Prostate gland (tissue), 2 donors: ENCODE results near the gene PINLYP. TPM values are rescaled to one million over a fixed set of nuclear protein-coding genes. Genes with fewer than 3 reads are reported as not detected.

ENCODE experiments used
- DNase-seq: peaks from one replicate; pipeline ENCODE4 v3.0.0-alpha.2; 2019; ENCODE audit warnings: low spot score
- H3K27ac ChIP-seq, 2 donors: fragments of 200-600 bp; sonication (generic); 2 replicates each; pipeline ENCODE4 v1.5.1; 2017 to 2019
- H3K27me3 ChIP-seq: fragments of 200-600 bp; sonication (generic); replicated peaks from 2 replicates; pipeline ENCODE4 v1.5.1; 2019; ENCODE audit not compliant: insufficient read depth
- H3K36me3 ChIP-seq, 2 donors: fragments of 200-600 bp; sonication (generic); 1 replicate in 1 of 2; 2 replicates in 1 of 2; pipeline versions ENCODE4 v1.5.1 to v1.8.1; 2017 to 2019
- H3K4me1 ChIP-seq: fragments of 200-600 bp; sonication (generic); replicated peaks from 2 replicates; pipeline ENCODE4 v1.5.1; 2019
- H3K4me3 ChIP-seq, 2 donors: fragments of 200-600 bp; sonication (generic); 2 replicates each; pipeline ENCODE4 v1.5.1; 2017 to 2019
- H3K9me3 ChIP-seq: fragments of 200-600 bp; sonication (generic); 2 replicates; pipeline ENCODE4 v1.5.1; 2017
- CTCF ChIP-seq, 4 experiments: fragments of 200-600 bp in 2 of 4; fragments of 450-650 bp in 2 of 4; sonication (generic) in 2 of 4; IDR thresholded peaks; 1 replicate in 3 of 4; 2 replicates in 1 of 4; pipeline ENCODE4 v1.5.1; 2016 to 2019; ENCODE audit warnings: antibody characterized with exemption in 4 of 4, mild to moderate bottlenecking in 2 of 4, moderate library complexity in 2 of 4
- POLR2A ChIP-seq: fragments of 450-650 bp; IDR thresholded peaks from one replicate; pipeline ENCODE4 v1.6.1; 2016; ENCODE audit warnings: antibody characterized with exemption, mild to moderate bottlenecking
- POLR2AphosphoS5 ChIP-seq: sonication (generic); formaldehyde crosslinking; IDR thresholded peaks from one replicate; pipeline ENCODE4 v1.6.1; 2017; ENCODE audit warnings: antibody characterized with exemption
- WGBS: methylation state at CpG from one replicate; pipeline ENCODE4 v1.1.5; 2018; 5-methylcytosine and 5-hydroxymethylcytosine counted together
- intact Hi-C: fragments of 100-400 bp; cut with DNase I; formaldehyde crosslinking; loops from one replicate; pipeline ENCODE4 v1.14.2; 2022
- total RNA-seq, 2 donors: library from RNA; depleted of rRNA; stranded (reverse); fragments of >200 nt; gene quantifications; one replicate each; pipeline ENCODE4 v1.1.0, GENCODE V29; 2016

Gene PINLYP
- total RNA-seq, 2 donors from 2014 or later = 4.8 to 7.8 TPM

- Histone ChIP-seq H3K36me3 (no peaks in the 10 kb centered on the region), H3K27ac (no peak overlapping the region), H3K27me3 (no peaks in the 10 kb centered on the region), H3K9me3 (no peaks in the 10 kb centered on the region), H3K4me3 (no peak overlapping the region), H3K4me1 (no peaks in the 10 kb centered on the region)
- 89% methylated on average over 5 of the region's 5 CpGs for WGBS
- DNase-seq = no peak
- TF ChIP-seq CTCF (IDR thresholded peaks at IDR 0.05) (no peak), POLR2AphosphoS5 (no peak), POLR2A (no peak)
- intact Hi-C loops = no loop called here
Measured at GRCh38 chr19:43570174-43570791, 5.3 kb upstream of the PINLYP start.

DNA sequence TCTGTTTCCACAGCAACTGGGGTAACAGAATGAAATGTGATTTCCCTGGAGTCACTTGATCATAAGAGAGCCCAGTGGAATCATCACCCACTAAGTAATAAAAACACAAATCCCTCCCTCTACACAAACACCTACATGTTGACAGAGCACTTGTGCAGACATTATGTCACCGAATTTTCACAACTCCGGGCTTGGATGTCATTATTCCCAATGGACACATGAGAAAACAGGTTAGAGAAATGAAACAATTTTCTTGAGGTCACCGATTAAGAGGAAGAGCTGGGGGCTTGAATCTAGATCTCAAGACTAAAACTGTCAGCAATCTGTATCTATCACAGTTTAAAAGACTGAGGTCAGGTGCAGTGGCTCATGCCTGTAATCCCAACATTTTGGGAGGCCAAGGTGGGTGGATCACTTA is 3.4 kb upstream of the PINLYP start:
- Histone ChIP-seq H3K27ac (no peak overlapping the region), H3K27me3 (no peaks in the 10 kb centered on the region), H3K4me1 (no peaks in the 10 kb centered on the region), H3K36me3 (no peaks in the 10 kb centered on the region), H3K9me3 (no peaks in the 10 kb centered on the region), H3K4me3 (no peak overlapping the region)
- 52% methylated on average over 3 of the region's 3 CpGs for WGBS
- TF ChIP-seq CTCF (IDR thresholded peaks at IDR 0.05) (no peak), POLR2AphosphoS5 (no peak), POLR2A (no peak)
- DNase-seq = no peak
- intact Hi-C loops = no loop called here

- WGBS = 22% methylated on average over 12 of the region's 12 CpGs
- TF ChIP-seq POLR2A (no peak), POLR2AphosphoS5 (no peak), CTCF (IDR thresholded peaks at IDR 0.05) (no peak)
- H3K9me3 ChIP-seq = no peaks in the 10 kb centered on the region
- intact Hi-C loops = loop anchor here (1.0 to 5.0 kb wide), 2 partner anchors 22 to 37 kb away; partner anchors contain the start of genes IRGQ and ZNF576
- no peak for DNase-seq
- peak overlapping the region; percentile 65 to 71 for H3K4me3 ChIP-seq
- no peaks in the 10 kb centered on the region for H3K36me3 ChIP-seq
- H3K4me1 ChIP-seq = no peaks in the 10 kb centered on the region
- peak overlapping the region; percentile 75 to 77 for H3K27ac ChIP-seq
- H3K27me3 ChIP-seq = no peaks in the 10 kb centered on the region
Measured at GRCh38 chr19:43574424-43575155, 1.0 kb upstream of the PINLYP start.

DNA sequence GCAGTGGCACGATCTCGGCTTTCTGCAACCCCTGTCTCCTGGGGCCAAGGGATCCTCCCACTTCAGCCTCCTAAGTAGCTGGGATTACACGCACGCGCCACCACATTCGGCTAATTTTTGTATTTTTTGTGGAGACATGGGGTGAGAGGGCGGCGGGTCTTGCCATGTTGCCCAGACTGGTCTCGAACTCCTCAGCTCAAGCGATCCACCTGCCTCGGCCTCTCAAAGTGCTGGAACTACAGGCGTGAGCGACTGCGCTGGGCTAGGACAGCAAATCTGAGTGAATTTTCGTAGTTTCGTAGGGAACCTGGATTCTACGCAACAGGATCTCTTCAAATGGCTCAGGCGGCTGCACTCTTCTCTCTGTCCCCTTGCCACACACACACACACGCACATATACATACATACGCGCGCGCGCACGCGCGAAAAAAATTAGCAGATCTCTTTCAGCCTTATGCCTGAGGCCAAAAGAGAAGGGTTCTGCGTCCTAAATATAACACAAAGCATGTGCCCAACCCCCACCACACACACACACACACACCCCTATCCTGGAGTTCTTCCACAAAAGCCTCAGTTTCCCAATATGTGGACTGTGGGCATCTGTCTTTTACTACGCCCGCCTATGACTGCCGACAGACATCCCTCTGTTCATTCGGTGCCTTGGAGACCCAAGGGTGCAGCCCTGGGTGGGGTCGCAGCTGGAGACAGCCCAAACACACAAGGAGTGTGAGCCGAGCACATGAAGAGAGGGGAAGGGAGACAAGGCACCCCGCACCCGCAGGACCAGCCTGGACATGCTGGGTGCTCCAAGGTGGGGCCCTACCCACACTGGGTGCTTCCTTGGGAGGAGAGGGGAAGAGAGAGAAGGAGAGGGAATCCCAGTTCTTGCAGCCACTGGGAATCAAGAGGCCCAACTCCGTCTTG is 616 bp downstream of the PINLYP start:
- 64% methylated on average over 37 of the region's 37 CpGs for WGBS
- Histone ChIP-seq H3K4me3 (peak overlapping the region; percentile 65 to 71), H3K27ac (peak overlapping the region; percentile 55 to 60), H3K27me3 (no peaks in the 10 kb centered on the region), H3K4me1 (no peaks in the 10 kb centered on the region), H3K36me3 (no peaks in the 10 kb centered on the region), H3K9me3 (no peaks in the 10 kb centered on the region)
- TF ChIP-seq POLR2AphosphoS5 (no peak), POLR2A (no peak)
- no peak for DNase-seq
- intact Hi-C loops = loop anchor here (1.0 to 5.0 kb wide), 2 partner anchors 20 to 39 kb away; partner anchors contain the start of genes IRGQ and ZNF576

GRCh38 chr19:43578787-43579186 is 3.2 kb downstream of the PINLYP start:
- TF ChIP-seq POLR2AphosphoS5 = no peak
- TF ChIP-seq POLR2A = no peak
- no peak for TF ChIP-seq CTCF (IDR thresholded peaks at IDR 0.05)
- intact Hi-C loops = loop anchor here (5.0 kb wide), 1 partner anchor 41 kb away; no protein-coding TSS in a partner anchor

More at GRCh38 chr19:43578787-43579186, 3.2 kb downstream of the PINLYP start:
- H3K27ac ChIP-seq = no peak overlapping the region
- WGBS = 90% methylated on average over 3 of the region's 3 CpGs
- no peaks in the 10 kb centered on the region for H3K9me3 ChIP-seq
- no peaks in the 10 kb centered on the region for H3K4me1 ChIP-seq
- DNase-seq = no peak
- no peaks in the 10 kb centered on the region for H3K27me3 ChIP-seq
- no peak overlapping the region for H3K4me3 ChIP-seq
- no peaks in the 10 kb centered on the region for H3K36me3 ChIP-seq
